PC-3 (cell line): Measurements from ENCODE around the gene KRTAP22-2.

ENCODE experiments used
- EZH2 ChIP-seq: fragments of 300-600 bp; sonication (generic); IDR thresholded peaks from one replicate; pipeline ENCODE4 v1.6.1; 2017; ENCODE audit warnings: antibody characterized with exemption, mild to moderate bottlenecking, low read length; ENCODE audit not compliant: unreplicated experiment
- TF ChIP-seq, protein P1 (sequence below): fragments of 300-600 bp; sonication (generic); conservative IDR thresholded peaks from 2 replicates; pipeline ENCODE4 v1.5.1; 2017; ENCODE audit warnings: antibody characterized with exemption, low read depth, mild to moderate bottlenecking, low read length

GRCh38 chr21:30579346-30579745 lies 10.9 kb downstream of the KRTAP22-2 start:
- TF ChIP-seq, protein P1, sequence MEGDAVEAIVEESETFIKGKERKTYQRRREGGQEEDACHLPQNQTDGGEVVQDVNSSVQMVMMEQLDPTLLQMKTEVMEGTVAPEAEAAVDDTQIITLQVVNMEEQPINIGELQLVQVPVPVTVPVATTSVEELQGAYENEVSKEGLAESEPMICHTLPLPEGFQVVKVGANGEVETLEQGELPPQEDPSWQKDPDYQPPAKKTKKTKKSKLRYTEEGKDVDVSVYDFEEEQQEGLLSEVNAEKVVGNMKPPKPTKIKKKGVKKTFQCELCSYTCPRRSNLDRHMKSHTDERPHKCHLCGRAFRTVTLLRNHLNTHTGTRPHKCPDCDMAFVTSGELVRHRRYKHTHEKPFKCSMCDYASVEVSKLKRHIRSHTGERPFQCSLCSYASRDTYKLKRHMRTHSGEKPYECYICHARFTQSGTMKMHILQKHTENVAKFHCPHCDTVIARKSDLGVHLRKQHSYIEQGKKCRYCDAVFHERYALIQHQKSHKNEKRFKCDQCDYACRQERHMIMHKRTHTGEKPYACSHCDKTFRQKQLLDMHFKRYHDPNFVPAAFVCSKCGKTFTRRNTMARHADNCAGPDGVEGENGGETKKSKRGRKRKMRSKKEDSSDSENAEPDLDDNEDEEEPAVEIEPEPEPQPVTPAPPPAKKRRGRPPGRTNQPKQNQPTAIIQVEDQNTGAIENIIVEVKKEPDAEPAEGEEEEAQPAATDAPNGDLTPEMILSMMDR = no peak
- TF ChIP-seq EZH2 = no peak
